GM12801 (cell line): ENCODE results near the gene MRC2.

Experiments used
- TF ChIP-seq, protein P1 (sequence below): IDR thresholded peaks from one replicate; pipeline ENCODE4 v1.5.1; 2011; ENCODE audit warnings: control low read depth; ENCODE audit not compliant: insufficient read length; ENCODE audit errors: extremely low read depth

MRC2 gene

GRCh38 chr17:62675260-62675659 is 47.8 kb downstream of the MRC2 start:
- TF ChIP-seq, protein P1, sequence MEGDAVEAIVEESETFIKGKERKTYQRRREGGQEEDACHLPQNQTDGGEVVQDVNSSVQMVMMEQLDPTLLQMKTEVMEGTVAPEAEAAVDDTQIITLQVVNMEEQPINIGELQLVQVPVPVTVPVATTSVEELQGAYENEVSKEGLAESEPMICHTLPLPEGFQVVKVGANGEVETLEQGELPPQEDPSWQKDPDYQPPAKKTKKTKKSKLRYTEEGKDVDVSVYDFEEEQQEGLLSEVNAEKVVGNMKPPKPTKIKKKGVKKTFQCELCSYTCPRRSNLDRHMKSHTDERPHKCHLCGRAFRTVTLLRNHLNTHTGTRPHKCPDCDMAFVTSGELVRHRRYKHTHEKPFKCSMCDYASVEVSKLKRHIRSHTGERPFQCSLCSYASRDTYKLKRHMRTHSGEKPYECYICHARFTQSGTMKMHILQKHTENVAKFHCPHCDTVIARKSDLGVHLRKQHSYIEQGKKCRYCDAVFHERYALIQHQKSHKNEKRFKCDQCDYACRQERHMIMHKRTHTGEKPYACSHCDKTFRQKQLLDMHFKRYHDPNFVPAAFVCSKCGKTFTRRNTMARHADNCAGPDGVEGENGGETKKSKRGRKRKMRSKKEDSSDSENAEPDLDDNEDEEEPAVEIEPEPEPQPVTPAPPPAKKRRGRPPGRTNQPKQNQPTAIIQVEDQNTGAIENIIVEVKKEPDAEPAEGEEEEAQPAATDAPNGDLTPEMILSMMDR = no peak

GRCh38 chr17:62675701-62676100 is 48.2 kb downstream of the MRC2 start:
- TF ChIP-seq, protein P1 = no peak

DNA sequence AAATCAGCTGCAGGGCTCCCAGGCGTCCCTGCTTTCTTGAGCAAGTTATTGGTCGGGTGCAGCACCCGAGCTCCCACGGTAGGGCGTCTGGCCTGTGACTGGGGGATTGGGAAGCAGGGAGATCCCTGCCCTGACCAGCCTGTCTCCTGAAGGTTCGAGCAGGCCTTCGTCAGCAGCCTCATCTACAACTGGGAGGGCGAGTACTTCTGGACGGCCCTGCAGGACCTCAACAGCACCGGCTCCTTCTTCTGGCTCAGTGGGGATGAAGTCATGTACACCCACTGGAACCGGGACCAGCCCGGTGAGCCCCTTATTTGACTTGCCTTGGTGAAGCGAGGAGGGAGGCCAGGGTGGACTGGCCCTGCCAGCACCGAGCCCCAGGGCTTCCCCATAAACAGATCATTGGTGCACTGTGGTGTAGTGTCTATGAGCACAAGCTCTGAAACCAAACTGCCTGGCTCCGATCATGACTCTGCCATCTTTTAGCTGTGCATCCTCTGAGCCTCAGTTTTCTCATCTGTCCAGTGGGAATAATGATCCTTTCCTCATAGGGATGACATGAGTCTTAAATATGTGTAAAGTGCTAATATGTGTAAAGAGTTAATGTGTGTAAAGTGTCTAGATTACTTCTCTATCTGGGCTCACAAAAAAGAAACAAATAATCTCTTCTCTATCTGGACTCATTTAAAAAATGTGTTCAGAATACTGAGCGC is 48.9 kb downstream of the MRC2 start:
- TF ChIP-seq, protein P1 = no peak

DNA sequence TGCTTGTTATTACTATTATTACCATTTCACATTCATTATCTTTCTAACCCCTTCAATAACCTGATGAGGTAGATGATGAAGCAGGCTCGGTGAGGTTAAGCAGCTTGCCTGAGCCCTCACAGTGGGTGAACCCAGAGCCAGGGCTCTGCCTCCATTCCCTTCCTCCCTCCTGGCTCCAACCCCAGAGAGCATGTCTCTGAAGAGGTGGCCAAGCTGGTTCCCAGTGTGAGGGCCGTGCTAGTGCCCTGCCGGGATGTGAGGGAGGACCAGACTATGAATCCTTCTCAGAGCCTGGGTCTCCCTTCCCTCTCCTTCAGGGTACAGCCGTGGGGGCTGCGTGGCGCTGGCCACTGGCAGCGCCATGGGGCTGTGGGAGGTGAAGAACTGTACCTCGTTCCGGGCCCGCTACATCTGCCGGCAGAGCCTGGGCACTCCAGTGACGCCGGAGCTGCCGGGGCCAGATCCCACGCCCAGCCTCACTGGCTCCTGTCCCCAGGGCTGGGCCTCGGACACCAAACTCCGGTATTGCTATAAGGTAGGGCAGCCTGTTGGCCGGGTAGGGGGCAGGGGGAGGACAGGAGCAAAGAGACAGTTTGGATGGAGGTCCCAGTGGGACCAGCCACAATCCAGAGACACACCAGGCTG is 49.6 kb downstream of the MRC2 start:
- TF ChIP-seq, protein P1 = no peak

DNA sequence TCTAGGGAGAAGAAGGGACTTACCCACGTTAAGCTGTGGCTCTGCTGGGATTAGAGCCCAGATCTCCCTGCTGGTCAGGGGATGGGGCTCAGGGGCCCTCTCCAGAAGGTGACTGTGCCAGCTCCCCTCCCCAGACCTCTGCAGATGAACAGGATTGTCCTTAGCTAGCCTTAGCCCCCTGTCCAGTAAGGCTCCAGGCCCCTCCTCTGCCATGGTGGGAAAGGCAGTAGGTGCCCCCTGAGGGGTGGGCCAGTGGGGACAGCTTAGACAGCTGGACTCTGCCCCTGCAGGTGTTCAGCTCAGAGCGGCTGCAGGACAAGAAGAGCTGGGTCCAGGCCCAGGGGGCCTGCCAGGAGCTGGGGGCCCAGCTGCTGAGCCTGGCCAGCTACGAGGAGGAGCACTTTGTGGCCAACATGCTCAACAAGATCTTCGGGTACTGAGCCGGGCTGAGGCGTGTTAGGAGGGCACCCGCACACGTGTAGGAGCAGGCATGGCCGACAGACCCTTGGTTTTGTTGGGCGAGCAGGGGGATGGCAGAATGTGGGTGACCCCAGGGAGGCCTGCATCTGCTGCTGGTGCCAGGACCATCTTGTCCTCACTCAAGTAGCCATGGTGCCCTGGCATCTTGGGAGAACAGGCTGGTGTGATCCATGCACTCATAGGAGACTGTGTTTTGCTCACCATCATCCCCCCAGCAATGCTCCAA is 50.9 kb downstream of the MRC2 start:
- TF ChIP-seq, protein P1 = no peak

DNA sequence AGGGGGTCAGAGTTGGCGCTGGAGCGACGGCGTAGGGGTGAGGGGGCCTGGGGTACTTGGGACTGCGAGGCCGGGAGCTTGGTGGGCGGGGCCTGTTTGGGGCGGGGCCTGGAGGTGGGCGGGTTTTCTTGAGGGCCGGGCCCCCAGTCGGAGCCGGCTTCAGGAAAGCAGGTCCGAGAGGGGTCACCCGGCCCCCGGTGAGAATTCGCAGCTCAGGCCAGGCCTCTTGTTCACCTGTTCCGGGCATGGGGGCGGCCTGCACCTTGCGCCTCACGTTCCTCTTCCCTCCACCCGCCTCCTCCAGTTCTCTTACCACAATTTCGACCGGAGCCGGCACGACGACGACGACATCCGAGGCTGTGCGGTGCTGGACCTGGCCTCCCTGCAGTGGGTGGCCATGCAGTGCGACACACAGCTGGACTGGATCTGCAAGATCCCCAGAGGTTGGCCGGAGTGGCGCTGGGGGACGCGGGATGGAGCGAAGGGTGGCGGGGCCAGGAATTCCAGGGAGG is 52.5 kb downstream of the MRC2 start:
- TF ChIP-seq, protein P1 = no peak

- TF ChIP-seq, protein P1 = no peak
Observed at GRCh38 chr17:62680541-62681052, 53.1 kb downstream of the MRC2 start.
